HEK293T (cell line): ENCODE results near the gene IL17B.

Experiments
- ARNT ChIP-seq: fragments of 450-650 bp; IDR thresholded peaks from 2 replicates; pipeline ENCODE4 v1.6.1; 2017; ENCODE audit warnings: mild to moderate bottlenecking
- BHLHE40 ChIP-seq: fragments of 450-650 bp; IDR thresholded peaks from 2 replicates; pipeline ENCODE4 v1.6.1; 2016; ENCODE audit warnings: mild to moderate bottlenecking, moderate library complexity, borderline replicate concordance
- ELF4 ChIP-seq: fragments of 450-650 bp; IDR thresholded peaks from 2 replicates; pipeline ENCODE4 v1.6.1; 2017; ENCODE audit warnings: antibody characterized with exemption
- FOXA1 ChIP-seq: fragments of 450-650 bp; IDR thresholded peaks from 2 replicates; pipeline ENCODE4 v1.6.1; 2016; ENCODE audit warnings: mild to moderate bottlenecking
- HDGF ChIP-seq: fragments of 450-650 bp; IDR thresholded peaks from 2 replicates; pipeline ENCODE4 v1.6.1; 2017; ENCODE audit warnings: antibody characterized with exemption, borderline replicate concordance
- NFRKB ChIP-seq: fragments of 450-650 bp; IDR thresholded peaks from 2 replicates; pipeline ENCODE4 v1.6.1; 2016; ENCODE audit warnings: mild to moderate bottlenecking, moderate library complexity
- SP1 ChIP-seq: fragments of 450-650 bp; IDR thresholded peaks from 2 replicates; pipeline ENCODE4 v1.6.1; 2017
- SUZ12 ChIP-seq: fragments of 450-650 bp; IDR thresholded peaks from 2 replicates; pipeline ENCODE4 v1.6.1; 2016; ENCODE audit warnings: mild to moderate bottlenecking
- TARDBP ChIP-seq: fragments of 450-650 bp; IDR thresholded peaks from 2 replicates; pipeline ENCODE4 v1.6.1; 2016
- TF ChIP-seq, protein P1 (sequence below): fragments of 450-650 bp; IDR thresholded peaks from 2 replicates; pipeline ENCODE4 v1.6.1; 2016

DNA sequence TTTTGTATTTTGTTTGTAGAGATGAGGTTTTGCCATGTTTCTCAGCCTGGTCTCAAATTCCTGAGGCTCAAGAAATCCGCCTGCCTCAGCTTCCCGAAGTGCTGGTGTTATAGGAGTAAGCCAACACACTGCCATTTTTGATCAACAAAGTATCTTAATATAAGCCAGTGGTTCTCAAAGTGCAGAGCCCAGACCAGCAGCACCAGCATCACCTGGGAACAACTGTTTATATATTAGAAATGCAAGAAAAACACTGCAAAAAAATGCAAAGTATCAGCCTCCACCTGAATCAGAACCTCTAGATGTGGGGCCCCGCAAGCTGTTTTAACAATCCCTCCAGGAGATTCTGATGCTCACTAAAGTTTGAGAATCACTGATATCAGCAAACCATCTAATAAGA is 6.2 kb downstream of the IL17B start:
- TF ChIP-seq HDGF (no peak), BHLHE40 (no peak), SUZ12 (no peak), SP1 (no peak), FOXA1 (no peak), TARDBP (no peak), NFRKB (no peak), ARNT (no peak), ELF4 (no peak)
- TF ChIP-seq, protein P1, sequence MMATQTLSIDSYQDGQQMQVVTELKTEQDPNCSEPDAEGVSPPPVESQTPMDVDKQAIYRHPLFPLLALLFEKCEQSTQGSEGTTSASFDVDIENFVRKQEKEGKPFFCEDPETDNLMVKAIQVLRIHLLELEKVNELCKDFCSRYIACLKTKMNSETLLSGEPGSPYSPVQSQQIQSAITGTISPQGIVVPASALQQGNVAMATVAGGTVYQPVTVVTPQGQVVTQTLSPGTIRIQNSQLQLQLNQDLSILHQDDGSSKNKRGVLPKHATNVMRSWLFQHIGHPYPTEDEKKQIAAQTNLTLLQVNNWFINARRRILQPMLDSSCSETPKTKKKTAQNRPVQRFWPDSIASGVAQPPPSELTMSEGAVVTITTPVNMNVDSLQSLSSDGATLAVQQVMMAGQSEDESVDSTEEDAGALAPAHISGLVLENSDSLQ, result no peak
